H9 (cell line): ENCODE results near the gene ADAM22. TPM values are rescaled to one million over a fixed set of nuclear protein-coding genes. Genes with fewer than 3 reads are reported as not detected.

Experiments
- DNase-seq: peaks from one replicate; pipeline ENCODE4 v3.0.0-alpha.2; 2017
- H2AFZ ChIP-seq: one replicate; pipeline ENCODE4 v1.6.1; 2013; ENCODE audit warnings: mild to moderate bottlenecking, low read length, control low read depth, moderate library complexity
- H2AK5ac ChIP-seq: 2 replicates; pipeline ENCODE4 v1.6.1; 2013; ENCODE audit warnings: low read length, control low read depth, mixed read lengths; ENCODE audit not compliant: insufficient read length
- H2BK120ac ChIP-seq: one replicate; pipeline ENCODE4 v1.6.1; 2013; ENCODE audit warnings: low read depth, mild to moderate bottlenecking, low read length, control low read depth, inconsistent platforms; ENCODE audit not compliant: poor library complexity, severe bottlenecking
- H2BK12ac ChIP-seq: 2 replicates; pipeline ENCODE4 v1.6.1; 2013; ENCODE audit warnings: low read length, control low read depth, mixed read lengths, low read depth; ENCODE audit not compliant: insufficient read length
- H2BK15ac ChIP-seq: 2 replicates; pipeline ENCODE4 v1.6.1; 2013; ENCODE audit warnings: low read depth, low read length, control low read depth
- H2BK20ac ChIP-seq: one replicate; pipeline ENCODE4 v1.6.1; 2013; ENCODE audit warnings: low read depth, mild to moderate bottlenecking, low read length, control low read depth, inconsistent platforms; ENCODE audit not compliant: poor library complexity, severe bottlenecking
- H2BK5ac ChIP-seq: 2 replicates; pipeline ENCODE4 v1.6.1; 2013; ENCODE audit warnings: low read length, control low read depth, mixed read lengths; ENCODE audit not compliant: insufficient read length
- H3K14ac ChIP-seq: 2 replicates; pipeline ENCODE4 v1.6.1; 2013; ENCODE audit warnings: low read length, control low read depth; ENCODE audit not compliant: insufficient read depth
- H3K18ac ChIP-seq: 2 replicates; pipeline ENCODE4 v1.6.1; 2013; ENCODE audit warnings: low read depth, mild to moderate bottlenecking, mixed read lengths, low read length, control low read depth; ENCODE audit not compliant: insufficient read length
- H3K23ac ChIP-seq: 2 replicates; pipeline ENCODE4 v1.6.1; 2013; ENCODE audit warnings: low read length, control low read depth, mixed read lengths, low read depth; ENCODE audit not compliant: insufficient read length
- H3K23me2 ChIP-seq: 2 replicates; pipeline ENCODE4 v1.6.1; 2013; ENCODE audit warnings: low read depth, mild to moderate bottlenecking, mixed read lengths, low read length, control low read depth; ENCODE audit not compliant: insufficient read length, poor library complexity, severe bottlenecking
- H3K27ac ChIP-seq: 2 replicates; pipeline ENCODE4 v1.5.1; 2013; ENCODE audit warnings: low read length, control low read depth, mixed read lengths, low read depth; ENCODE audit not compliant: insufficient read length
- H3K27me3 ChIP-seq: 2 replicates; pipeline ENCODE4 v1.6.1; 2013; ENCODE audit warnings: low read length, control low read depth, inconsistent platforms; ENCODE audit not compliant: insufficient read depth
- H3K4ac ChIP-seq: 2 replicates; pipeline ENCODE4 v1.6.1; 2013; ENCODE audit warnings: low read depth, mild to moderate bottlenecking, control low read depth, inconsistent platforms, low read length, moderate library complexity
- H3K4me1 ChIP-seq: 2 replicates; pipeline ENCODE4 v1.6.1; 2013; ENCODE audit warnings: low read length, control low read depth, inconsistent platforms; ENCODE audit not compliant: insufficient read depth
- H3K4me2 ChIP-seq: 2 replicates; pipeline ENCODE4 v1.6.1; 2013; ENCODE audit warnings: low read length, control low read depth, mixed read lengths; ENCODE audit not compliant: insufficient read length, insufficient read depth
- H3K56ac ChIP-seq: 2 replicates; pipeline ENCODE4 v1.6.1; 2013; ENCODE audit warnings: low read depth, mild to moderate bottlenecking, mixed read lengths, low read length, control low read depth; ENCODE audit not compliant: insufficient read length
- H3K79me1 ChIP-seq: 2 replicates; pipeline ENCODE4 v1.6.1; 2013; ENCODE audit warnings: low read depth, mild to moderate bottlenecking, moderate library complexity, low read length, control low read depth, inconsistent platforms; ENCODE audit not compliant: insufficient read depth, poor library complexity, severe bottlenecking
- H3K79me2 ChIP-seq: 2 replicates; pipeline ENCODE4 v1.6.1; 2013; ENCODE audit warnings: low read length, control low read depth, inconsistent platforms; ENCODE audit not compliant: insufficient read depth
- H3K9ac ChIP-seq: 2 replicates; pipeline ENCODE4 v1.6.1; 2013; ENCODE audit warnings: low read length, control low read depth, mixed read lengths; ENCODE audit not compliant: insufficient read length; ENCODE audit errors: extremely low read depth
- H3K9me3 ChIP-seq: one replicate; pipeline ENCODE4 v1.6.1; 2013; ENCODE audit warnings: low read depth, low read length, inconsistent platforms; ENCODE audit not compliant: control insufficient read depth
- H3T11ph ChIP-seq: one replicate; pipeline ENCODE4 v1.6.1; 2013; ENCODE audit warnings: mild to moderate bottlenecking, low read length, control low read depth, inconsistent platforms
- H4K20me1 ChIP-seq: one replicate; pipeline ENCODE4 v1.6.1; 2013; ENCODE audit not compliant: control insufficient read depth, insufficient read length, insufficient read depth
- H4K5ac ChIP-seq: 2 replicates; pipeline ENCODE4 v1.6.1; 2013; ENCODE audit warnings: low read depth, mild to moderate bottlenecking, mixed read lengths, low read length, control low read depth; ENCODE audit not compliant: insufficient read length
- H4K8ac ChIP-seq: replicated peaks from 2 replicates; pipeline ENCODE4 v1.6.1; 2013; ENCODE audit warnings: low read length, control low read depth, mixed read lengths, low read depth; ENCODE audit not compliant: insufficient read length
- H4K91ac ChIP-seq: 2 replicates; pipeline ENCODE4 v1.6.1; 2013; ENCODE audit warnings: low read depth, mild to moderate bottlenecking, moderate library complexity, mixed read lengths, low read length, control low read depth; ENCODE audit not compliant: insufficient read length
- H3K27ac Mint-ChIP-seq, 3 experiments: 2 replicates in 2 of 3; 3 replicates in 1 of 3; pipeline ENCODE4 v1.8.0; 2020 to 2021; ENCODE audit warnings: mixed read lengths in 3 of 3, mild to moderate bottlenecking in 1 of 3, moderate library complexity in 1 of 3
- H3K27me3 Mint-ChIP-seq: 2 replicates; pipeline ENCODE4 v1.8.0; 2021; ENCODE audit warnings: low read depth, mild to moderate bottlenecking, moderate library complexity, mixed read lengths
- H3K36me3 Mint-ChIP-seq, 3 experiments: 2 replicates in 2 of 3; 3 replicates in 1 of 3; pipeline ENCODE4 v1.8.0; 2020 to 2021; ENCODE audit warnings: low read depth in 3 of 3, mixed read lengths in 3 of 3; ENCODE audit not compliant: insufficient read depth in 1 of 3
- H3K4me1 Mint-ChIP-seq, 2 experiments: 2 replicates each; pipeline ENCODE4 v1.8.0; 2020; ENCODE audit warnings: mixed read lengths in 2 of 2
- H3K4me3 Mint-ChIP-seq, 2 experiments: 2 replicates in 1 of 2; 3 replicates in 1 of 2; pipeline ENCODE4 v1.8.0; 2020 to 2021; ENCODE audit warnings: mild to moderate bottlenecking in 2 of 2, mixed read lengths in 2 of 2, moderate library complexity in 1 of 2
- H3K9me3 Mint-ChIP-seq, 2 experiments: 2 replicates in 1 of 2; 3 replicates in 1 of 2; pipeline ENCODE4 v1.8.0; 2020; ENCODE audit warnings: mild to moderate bottlenecking in 2 of 2, mixed read lengths in 2 of 2, moderate library complexity in 1 of 2
- CTCF ChIP-seq: fragments of 200-600 bp; sonication (generic); conservative IDR thresholded peaks from 3 replicates; pipeline ENCODE4 v1.8.0; 2021; ENCODE audit warnings: antibody characterized with exemption, mild to moderate bottlenecking
- WGBS: extraction: QIAGEN DNeasy Blood & Tissue Kit; methylation state at CpG from one replicate; pipeline ENCODE4 v1.1.7; 2013; ENCODE audit warnings: missing lambda C conversion rate, low lambda C conversion rate, mixed read lengths; ENCODE audit not compliant: insufficient read length; ENCODE audit errors: extremely low coverage; 5-methylcytosine and 5-hydroxymethylcytosine counted together
- total RNA-seq: library from RNA; stranded (reverse); gene quantifications from 2 replicates; pipeline ENCODE4 v1.2.1, GENCODE V29; 2021

Gene ADAM22
- total RNA-seq, 1 experiment from 2014 or later = 8.7 TPM

GRCh38 chr7:88117325-88117724 lies 183.3 kb downstream of the ADAM22 start:
- H3K4ac ChIP-seq = no peak overlapping the region
- no peak overlapping the region for H2BK120ac ChIP-seq
- H3K23me2 ChIP-seq = no peaks in the 10 kb centered on the region
- H4K5ac ChIP-seq = no peak overlapping the region
- H3K79me2 ChIP-seq = no peaks in the 10 kb centered on the region
- no peak overlapping the region for H2BK20ac ChIP-seq
- H2BK15ac ChIP-seq = no peak overlapping the region
- H3K23ac ChIP-seq = no peak overlapping the region
- no peaks in the 10 kb centered on the region; the same call in 1 of the 2 replicates for H3K27me3 ChIP-seq
- no peak overlapping the region for H2BK12ac ChIP-seq
- no peak overlapping the region for H3K9ac ChIP-seq
- H3K79me1 ChIP-seq = no peaks in the 10 kb centered on the region
- no peaks in the 10 kb centered on the region for H3K9me3 ChIP-seq
- H3K27ac Mint-ChIP-seq = no peak overlapping the region; a peak in 2 of 7 replicates
- DNase-seq = no peak
- no peaks in the 10 kb centered on the region for H3K9me3 Mint-ChIP-seq
- H3K4me3 Mint-ChIP-seq = no peak overlapping the region
- H2AK5ac ChIP-seq = no peak overlapping the region
- no peak overlapping the region for H3K56ac ChIP-seq
- no peaks in the 10 kb centered on the region for H4K20me1 ChIP-seq
- H3K27me3 Mint-ChIP-seq = no peaks in the 10 kb centered on the region
- no peak overlapping the region for H3T11ph ChIP-seq
- H3K4me1 Mint-ChIP-seq = peaks cover 10 to 17% of the 10 kb centered on the region in 2 experiments
- H3K14ac ChIP-seq = no peak overlapping the region
- H2AFZ ChIP-seq = no peak overlapping the region
- H3K4me1 ChIP-seq = no peaks in the 10 kb centered on the region; the same call in 1 of the 2 replicates
- H3K27ac ChIP-seq = no peak overlapping the region
- H3K18ac ChIP-seq = no peak overlapping the region
- no CpG with 5 or more reads among the region's 2 CpGs for WGBS
- H3K4me2 ChIP-seq = no peak overlapping the region
- no peak for TF ChIP-seq CTCF
- H3K36me3 Mint-ChIP-seq = no peaks in the 10 kb centered on the region
- H4K8ac ChIP-seq = no peak overlapping the region
- H2BK5ac ChIP-seq = no peak overlapping the region
- no peak overlapping the region for H4K91ac ChIP-seq
